Chondrocyte (in vitro differentiated cells): ENCODE data around the gene UCN3. TPM values are rescaled to one million over a fixed set of nuclear protein-coding genes. Genes with fewer than 3 reads are reported as not detected.

Experiments
- DNase-seq: peaks from one replicate; pipeline ENCODE4 v3.0.0; 2021; ENCODE audit warnings: mixed read lengths, low spot score
- H3K27ac Mint-ChIP-seq: one replicate; pipeline ENCODE4 v1.8.0; 2021; ENCODE audit warnings: mild to moderate bottlenecking, moderate library complexity, mixed read lengths; ENCODE audit not compliant: unreplicated experiment
- H3K27me3 Mint-ChIP-seq: 2 replicates; pipeline ENCODE4 v1.8.0; 2021; ENCODE audit warnings: low read depth, mixed read lengths
- H3K36me3 Mint-ChIP-seq: 2 replicates; pipeline ENCODE4 v1.8.0; 2021; ENCODE audit warnings: low read depth, mixed read lengths
- H3K4me1 Mint-ChIP-seq: 2 replicates; pipeline ENCODE4 v1.8.0; 2021; ENCODE audit warnings: low read depth, mild to moderate bottlenecking, mixed read lengths
- H3K4me3 Mint-ChIP-seq: one replicate; pipeline ENCODE4 v1.8.0; 2021; ENCODE audit warnings: mild to moderate bottlenecking, moderate library complexity, mixed read lengths; ENCODE audit not compliant: unreplicated experiment
- H3K9me3 Mint-ChIP-seq: 2 replicates; pipeline ENCODE4 v1.8.0; 2021; ENCODE audit warnings: low read depth, mixed read lengths
- CTCF ChIP-seq: fragments of 200-600 bp; sonication (generic); IDR thresholded peaks from 2 replicates; pipeline ENCODE4 v1.5.0; 2021; ENCODE audit warnings: antibody characterized with exemption, mild to moderate bottlenecking, moderate library complexity
- total RNA-seq: library from RNA; stranded (reverse); gene quantifications from 3 replicates; pipeline ENCODE4 v1.2.1, GENCODE V29; 2021

UCN3 gene
- total RNA-seq, 1 donor from 2014 or later, result not detected

- H3K36me3 Mint-ChIP-seq, result no peaks in the 10 kb centered on the region
- TF ChIP-seq CTCF, result no peak
- peaks cover 76% of the 10 kb centered on the region for H3K27me3 Mint-ChIP-seq
- no peak overlapping the region for H3K4me3 Mint-ChIP-seq
- peaks cover 2% of the 10 kb centered on the region for H3K9me3 Mint-ChIP-seq
- no peak overlapping the region for H3K27ac Mint-ChIP-seq
- no peaks in the 10 kb centered on the region for H3K4me1 Mint-ChIP-seq
- DNase-seq, result no peak
Measured at GRCh38 chr10:5362873-5363272, 1.9 kb upstream of the UCN3 start.

GRCh38 chr10:5364374-5364773 lies 392 bp upstream of the UCN3 start:
- no peak overlapping the region for H3K27ac Mint-ChIP-seq
- H3K27me3 Mint-ChIP-seq, result peaks cover 79% of the 10 kb centered on the region
- no peaks in the 10 kb centered on the region for H3K4me1 Mint-ChIP-seq
- H3K4me3 Mint-ChIP-seq, result no peak overlapping the region
- H3K36me3 Mint-ChIP-seq, result no peaks in the 10 kb centered on the region
- no peak for DNase-seq
- TF ChIP-seq CTCF, result no peak
- no peaks in the 10 kb centered on the region for H3K9me3 Mint-ChIP-seq

- Mint-ChIP-seq H3K36me3 (no peaks in the 10 kb centered on the region), H3K27me3 (peaks cover 70% of the 10 kb centered on the region), H3K9me3 (peaks cover under 1% of the 10 kb centered on the region), H3K4me1 (no peaks in the 10 kb centered on the region), H3K4me3 (no peak overlapping the region), H3K27ac (no peak overlapping the region)
- no peak for DNase-seq
- TF ChIP-seq CTCF, result no peak
Measured at GRCh38 chr10:5365928-5366327, 1.2 kb downstream of the UCN3 start.

- H3K27me3 Mint-ChIP-seq, result peaks cover 44% of the 10 kb centered on the region
- H3K27ac Mint-ChIP-seq, result no peak overlapping the region
- peaks cover 3% of the 10 kb centered on the region for H3K9me3 Mint-ChIP-seq
Measured at GRCh38 chr10:5369362-5370158, 4.8 kb downstream of the UCN3 start.

More at GRCh38 chr10:5369362-5370158, 4.8 kb downstream of the UCN3 start:
- no peak for DNase-seq
- Mint-ChIP-seq H3K4me1 (no peaks in the 10 kb centered on the region), H3K36me3 (no peaks in the 10 kb centered on the region), H3K4me3 (no peak overlapping the region)
- TF ChIP-seq CTCF, result no peak
